Measurements from ENCODE around the gene HTT. TPM values are rescaled to one million over a fixed set of nuclear protein-coding genes. Genes with fewer than 3 reads are reported as not detected.

Gene HTT
- total RNA-seq, 1 experiment from 2014 or later = 37.4 TPM

- H3K9me3 ChIP-seq (ENCODE audit: control insufficient read depth in 1 of 2, insufficient read depth in 1 of 2, low read depth in 1 of 2, low read length in 2 of 2) = no peaks in the 10 kb centered on the region
- no peak for TF ChIP-seq EZH2phosphoT487 (IDR thresholded peaks at IDR 0.05; ENCODE audit: borderline replicate concordance)
- TF ChIP-seq ELF1 (IDR thresholded peaks at IDR 0.05; ENCODE audit: borderline replicate concordance, low read depth) = no peak
- no peak for TF ChIP-seq ZNF274 (IDR thresholded peaks at IDR 0.05; ENCODE audit: low read depth, low read length)
- no peak for TF ChIP-seq RAD21 (IDR thresholded peaks at IDR 0.05; ENCODE audit: low read depth)
- no peak for TF ChIP-seq ZBTB33 (IDR thresholded peaks at IDR 0.05; ENCODE audit: extremely low read depth, insufficient replicate concordance, low read length)
- TF ChIP-seq ATF3 (IDR thresholded peaks at IDR 0.05) = no peak
- no peak for TF ChIP-seq FOSL1 (IDR thresholded peaks at IDR 0.05; ENCODE audit: low read depth)
- TF ChIP-seq CBX3 (IDR thresholded peaks at IDR 0.05; ENCODE audit: low read depth) = no peak
- no peak for TF ChIP-seq EGR1 (IDR thresholded peaks at IDR 0.05; ENCODE audit: low read depth)
- TF ChIP-seq POLR2A (IDR thresholded peaks at IDR 0.05; ENCODE audit: borderline replicate concordance, extremely low read depth, insufficient read depth, insufficient read length) = no peak
- no peak for TF ChIP-seq SIN3A (IDR thresholded peaks at IDR 0.05; ENCODE audit: low read depth)
- TF ChIP-seq TCF7L2 (IDR thresholded peaks at IDR 0.05; ENCODE audit: borderline replicate concordance, extremely low read depth, insufficient read depth, insufficient read length) = no peak
- TF ChIP-seq SP1 (IDR thresholded peaks at IDR 0.05; ENCODE audit: low read depth) = no peak
- no peak for TF ChIP-seq SRF (IDR thresholded peaks at IDR 0.05; ENCODE audit: low read depth)
- no peak for TF ChIP-seq CTCF (IDR thresholded peaks at IDR 0.05 in 2 of 3, conservative IDR thresholded peaks at IDR 0.05 in 1 of 3; ENCODE audit: borderline replicate concordance in 1 of 3, insufficient read depth in 1 of 3, low read depth in 2 of 3, low read length in 2 of 3)
- TF ChIP-seq MAX (IDR thresholded peaks at IDR 0.05) = no peak
- no peak for TF ChIP-seq ZFX (IDR thresholded peaks at IDR 0.05)
- TF ChIP-seq JUND (IDR thresholded peaks at IDR 0.05) = no peak
- no peak for TF ChIP-seq REST (IDR thresholded peaks at IDR 0.05; ENCODE audit: low read depth)
- TF ChIP-seq CEBPB (IDR thresholded peaks at IDR 0.05; ENCODE audit: low read depth) = no peak
- H3K27me3 ChIP-seq (ENCODE audit: insufficient read depth, low read length) = 0 out of 2 replicates have a peak, but pooled peaks cover 2% of the 10 kb centered on the region
- ChIA-PET RAD21 (ENCODE audit: low non-redundant PET in 1 of 2, low total read pairs in 2 of 2, uncharacterized antibody in 2 of 2, unreplicated experiment in 2 of 2) (no interaction called here), CTCF (no interaction called here), POLR2A (no interaction called here)
- no peak overlapping the region for H3K4me2 ChIP-seq (ENCODE audit: low read length)
- intact Hi-C loops (cut with micrococcal nuclease) = no loop called here
- no peak overlapping the region for H3K9ac ChIP-seq (ENCODE audit: low read length)
- H3K4me1 ChIP-seq (ENCODE audit: control insufficient read depth in 1 of 2, insufficient read depth in 2 of 2, low read length in 2 of 2) = no peaks in the 10 kb centered on the region
- H3K36me3 ChIP-seq (ENCODE audit: control insufficient read depth in 1 of 2, insufficient read depth in 2 of 2, low read length in 2 of 2) = no peaks in the 10 kb centered on the region
- H4K20me1 ChIP-seq (ENCODE audit: insufficient read depth) = no peaks in the 10 kb centered on the region
- ATAC-seq (no peak), DNase-seq (ENCODE audit: low read depth, low spot score) (no peak)
- no peak overlapping the region for H3K27ac ChIP-seq (ENCODE audit: low read depth, low read length)
- H3K79me2 ChIP-seq (ENCODE audit: insufficient read depth, low read length) = no peaks in the 10 kb centered on the region
- no peak overlapping the region for H2AFZ ChIP-seq (ENCODE audit: low read depth, low read length, poor library complexity, severe bottlenecking)
- H3K9me2 ChIP-seq (ENCODE audit: insufficient read depth) = no peaks in the 10 kb centered on the region
- no TSS peak for BruUV-seq (replicated peaks)
- no peak overlapping the region for H3K4me3 ChIP-seq (replicated peaks in 1 of 2; ENCODE audit: low read depth in 1 of 2, low read length in 2 of 2)
Observed at GRCh38 chr4:3257556-3258482, 183.3 kb downstream of the HTT start.
